Stomach (tissue), 9 donors: ENCODE data around the gene PNCK. TPM values are rescaled to one million over a fixed set of nuclear protein-coding genes. Genes with fewer than 3 reads are reported as not detected.

Source experiments
- DNase-seq, 2 donors: peaks; one replicate each; pipeline versions ENCODE4 v3.0.0 to v3.0.0-alpha.2; 2013 to 2019
- H3K27ac ChIP-seq, 5 donors: fragments of 200-600 bp in 4 of 5; sonication (generic) in 4 of 5; one replicate each; pipeline ENCODE4 v1.5.1; 2013 to 2019; ENCODE audit warnings: mild to moderate bottlenecking in 1 of 5, moderate library complexity in 1 of 5
- H3K27me3 ChIP-seq, 3 donors: fragments of 200-600 bp; sonication (generic); one replicate each; pipeline ENCODE4 v1.5.1; 2017 to 2019; ENCODE audit warnings: mixed run types in 1 of 3
- H3K36me3 ChIP-seq, 4 donors: fragments of 200-600 bp; sonication (generic); 1 replicate in 3 of 4; 2 replicates in 1 of 4; pipeline ENCODE4 v1.5.1; 2016 to 2019
- H3K4me1 ChIP-seq, 4 donors: fragments of 200-600 bp; sonication (generic); one replicate each; pipeline ENCODE4 v1.5.1; 2016 to 2019
- H3K4me3 ChIP-seq, 4 donors: fragments of 200-600 bp; sonication (generic) in 3 of 4; one replicate each; pipeline ENCODE4 v1.5.1; 2016 to 2019; ENCODE audit warnings: mild to moderate bottlenecking in 1 of 4
- H3K9me3 ChIP-seq, 4 donors: fragments of 200-600 bp; sonication (generic); one replicate each; pipeline ENCODE4 v1.5.1; 2016 to 2019
- EP300 ChIP-seq: sonication (generic); formaldehyde crosslinking; IDR thresholded peaks from one replicate; pipeline ENCODE4 v1.6.1; 2017; ENCODE audit warnings: antibody characterized with exemption
- POLR2A ChIP-seq, 4 donors: fragments of 450-650 bp; IDR thresholded peaks; one replicate each; pipeline ENCODE4 v1.6.1; 2016; ENCODE audit warnings: antibody characterized with exemption in 4 of 4, control low read depth in 2 of 4, mild to moderate bottlenecking in 1 of 4, moderate library complexity in 1 of 4
- POLR2AphosphoS5 ChIP-seq, 3 donors: sonication (generic); formaldehyde crosslinking; IDR thresholded peaks; one replicate each; pipeline ENCODE4 v1.6.1; 2016; ENCODE audit warnings: antibody characterized with exemption in 3 of 3
- WGBS, 5 donors: extraction: QIAGEN DNeasy Blood & Tissue Kit in 3 of 5; methylation state at CpG; one replicate each; pipeline versions ENCODE4 v1.1.5 to v1.1.7; 2013 to 2018; 5-methylcytosine and 5-hydroxymethylcytosine counted together
- intact Hi-C: fragments of 100-400 bp; cut with DNase I; formaldehyde crosslinking; loops from one replicate; pipeline ENCODE4 v1.15.1; 2023; ENCODE audit warnings: low total_unique reads
- polyA plus RNA-seq, 3 donors: library from polyadenylated mRNA; stranded (reverse); fragments of 200-250 nt; gene quantifications; one replicate each; pipeline ENCODE4 v1.2.3, GENCODE V29; 2013
- total RNA-seq, 5 donors: library from RNA; depleted of rRNA; stranded (reverse); fragments of >200 nt; gene quantifications; one replicate each; pipeline versions ENCODE4 v1.1.0 to v1.2.3, GENCODE V29; 2014 to 2016
- TF ChIP-seq, protein P1 (sequence below), 7 experiments: fragments of 450-650 bp in 4 of 7; fragments of 200-600 bp in 3 of 7; sonication (generic) in 3 of 7; IDR thresholded peaks; one replicate each; pipeline ENCODE4 v1.5.1; 2016 to 2019; ENCODE audit warnings: antibody characterized with exemption in 7 of 7, control low read depth in 2 of 7, mild to moderate bottlenecking in 1 of 7
- donor health status: healthy with polysubstance abuse.
- donor health status: Bipolar disorder and iron deficiency.
- donor health status: healthy.

The PNCK gene
- total and polyA plus RNA-seq, 8 donors, result 0.44 to 21.0 (median 8.3) TPM; not detected in 1

DNA sequence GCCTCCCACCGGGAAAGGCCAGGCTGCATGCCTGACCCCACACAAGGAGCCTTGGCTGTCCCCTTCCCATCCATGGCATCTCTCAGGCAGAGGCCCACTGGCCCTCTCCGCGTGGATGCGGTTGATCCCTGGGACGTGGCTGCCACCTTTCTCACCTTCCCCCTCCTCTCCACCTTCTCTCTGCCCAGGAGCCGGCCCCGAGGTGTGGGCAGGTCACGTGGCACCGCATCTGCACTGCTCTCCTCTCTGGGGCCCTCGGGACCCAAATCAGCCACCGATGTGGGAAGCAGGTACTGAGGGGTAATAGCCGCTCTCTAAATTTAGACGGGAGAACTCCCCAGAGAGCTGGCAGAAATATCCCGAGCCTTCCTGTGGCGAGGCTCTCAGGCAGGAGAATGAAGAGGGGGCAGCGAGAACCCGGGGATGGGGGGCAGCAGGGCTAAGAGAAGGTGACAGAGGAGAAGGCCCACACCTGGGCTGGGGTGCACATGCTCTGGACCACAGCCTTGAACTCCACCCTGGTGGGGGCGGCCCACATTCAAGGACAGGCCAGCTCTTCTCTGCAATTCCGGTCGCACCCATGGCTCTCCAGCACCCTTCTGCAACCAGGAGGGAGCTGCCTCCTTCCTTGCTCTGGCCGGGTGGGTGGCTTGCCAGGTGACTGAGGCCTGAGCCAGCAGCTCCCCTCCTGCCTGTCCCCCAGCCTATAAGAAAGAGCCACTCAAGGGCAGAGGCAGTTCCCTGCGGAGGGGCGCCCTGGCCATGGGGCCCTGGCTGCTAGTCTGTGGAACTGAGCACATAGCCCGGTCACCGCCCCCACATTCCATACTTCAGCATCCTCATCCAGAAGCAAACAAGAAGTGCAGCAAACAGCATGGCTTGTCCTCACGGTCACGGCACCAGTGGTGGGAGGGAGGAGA is 36.2 kb downstream of the PNCK start:
- H3K36me3 ChIP-seq, result no peaks in the 10 kb centered on the region
- DNase-seq, result no peak
- H3K4me1 ChIP-seq, result peaks cover 0 to 8% (median 6%) of the 10 kb centered on the region in 4 donors
- intact Hi-C loops, result no loop called here
- peaks cover 0 to 6% (median 2%) of the 10 kb centered on the region in 4 donors for H3K9me3 ChIP-seq
- WGBS, 5 donors, result 82 to 89% (median 83%) methylated on average over 20 to 26 of the region's 27 CpGs
- no peak overlapping the region for H3K27ac ChIP-seq
- H3K27me3 ChIP-seq, result peaks cover 9 to 32% (median 32%) of the 10 kb centered on the region in 3 donors
- H3K4me3 ChIP-seq, result no peak overlapping the region
- TF ChIP-seq, protein P1, sequence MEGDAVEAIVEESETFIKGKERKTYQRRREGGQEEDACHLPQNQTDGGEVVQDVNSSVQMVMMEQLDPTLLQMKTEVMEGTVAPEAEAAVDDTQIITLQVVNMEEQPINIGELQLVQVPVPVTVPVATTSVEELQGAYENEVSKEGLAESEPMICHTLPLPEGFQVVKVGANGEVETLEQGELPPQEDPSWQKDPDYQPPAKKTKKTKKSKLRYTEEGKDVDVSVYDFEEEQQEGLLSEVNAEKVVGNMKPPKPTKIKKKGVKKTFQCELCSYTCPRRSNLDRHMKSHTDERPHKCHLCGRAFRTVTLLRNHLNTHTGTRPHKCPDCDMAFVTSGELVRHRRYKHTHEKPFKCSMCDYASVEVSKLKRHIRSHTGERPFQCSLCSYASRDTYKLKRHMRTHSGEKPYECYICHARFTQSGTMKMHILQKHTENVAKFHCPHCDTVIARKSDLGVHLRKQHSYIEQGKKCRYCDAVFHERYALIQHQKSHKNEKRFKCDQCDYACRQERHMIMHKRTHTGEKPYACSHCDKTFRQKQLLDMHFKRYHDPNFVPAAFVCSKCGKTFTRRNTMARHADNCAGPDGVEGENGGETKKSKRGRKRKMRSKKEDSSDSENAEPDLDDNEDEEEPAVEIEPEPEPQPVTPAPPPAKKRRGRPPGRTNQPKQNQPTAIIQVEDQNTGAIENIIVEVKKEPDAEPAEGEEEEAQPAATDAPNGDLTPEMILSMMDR (IDR thresholded peaks at IDR 0.05), result no peak
- TF ChIP-seq POLR2AphosphoS5 (IDR thresholded peaks at IDR 0.05) (no peak), EP300 (no peak), POLR2A (IDR thresholded peaks at IDR 0.05) (no peak)

DNA sequence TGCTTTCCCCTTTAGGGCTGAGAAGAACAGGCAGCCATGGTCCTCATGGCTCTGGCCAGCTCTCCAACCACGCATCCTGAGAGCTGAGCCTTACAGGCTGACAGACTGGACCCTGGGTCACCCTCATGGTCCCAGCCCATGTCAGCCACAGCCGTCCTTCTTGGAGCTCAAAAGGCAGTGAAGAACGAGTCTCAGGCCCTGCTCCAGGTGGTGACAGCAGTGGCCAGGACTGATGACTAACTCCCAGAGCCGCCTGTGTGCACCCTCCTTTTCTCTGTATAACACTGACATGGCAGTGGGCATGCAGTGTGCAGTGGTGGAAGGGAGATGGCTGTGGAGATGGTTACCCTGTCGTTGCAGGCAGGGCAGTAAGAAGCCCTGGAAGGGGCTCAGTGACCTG is 36.9 kb downstream of the PNCK start:
- intact Hi-C loops, result no loop called here
- 66 to 71% (median 70%) methylated on average over 5 of the region's 5 CpGs for WGBS, 5 donors
- peaks cover 9 to 25% (median 25%) of the 10 kb centered on the region in 3 donors for H3K27me3 ChIP-seq

DNA sequence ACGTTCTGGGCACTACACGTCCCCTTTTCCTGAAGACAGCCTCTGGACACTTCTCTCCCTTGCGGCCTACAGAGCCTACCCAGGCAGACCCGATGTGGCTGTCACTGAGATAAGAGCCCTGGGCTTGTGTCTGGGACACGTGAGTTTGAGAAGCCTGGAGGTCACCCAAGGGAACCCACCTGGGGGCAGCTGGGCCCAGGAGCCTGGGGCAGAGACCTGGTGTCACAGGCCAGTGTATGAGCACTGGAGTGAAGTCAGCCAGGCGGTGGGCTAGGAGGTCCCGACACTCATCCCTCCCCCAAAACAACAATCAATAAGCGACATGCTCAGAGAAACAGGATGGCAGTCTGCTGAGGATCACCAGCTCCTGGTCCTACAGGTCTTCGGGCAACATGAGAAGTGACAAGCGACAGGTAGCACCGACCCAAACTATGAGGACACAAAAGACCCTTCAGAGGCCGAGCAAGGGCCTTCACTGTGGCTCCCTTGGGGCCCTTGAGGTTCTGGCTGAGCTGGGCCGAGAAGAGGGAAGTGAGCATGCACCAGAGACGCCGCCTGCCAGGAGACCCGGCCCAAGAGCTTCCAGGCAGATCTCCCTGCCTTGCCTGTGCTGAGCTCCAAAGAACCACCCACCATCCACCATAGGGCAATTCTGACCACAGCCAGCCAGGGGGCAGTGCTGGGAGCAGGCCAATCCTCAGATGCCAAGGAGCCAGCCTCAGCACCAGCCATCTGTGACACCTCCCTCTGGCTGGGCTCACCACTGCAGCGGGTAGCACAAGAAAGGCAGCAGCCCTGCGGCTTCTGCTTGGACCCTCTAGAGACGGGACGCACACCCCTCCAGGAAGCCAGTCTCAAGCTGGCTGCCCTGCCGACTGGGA is 37.6 kb downstream of the PNCK start:
- H3K27me3 ChIP-seq, result peaks cover 3 to 19% (median 18%) of the 10 kb centered on the region in 3 donors
- no peak for TF ChIP-seq POLR2AphosphoS5 (IDR thresholded peaks at IDR 0.05)
- TF ChIP-seq, protein P1 (IDR thresholded peaks at IDR 0.05), result peak in 2 of 7 experiments; percentile 7 to 11
- H3K4me1 ChIP-seq, result no peaks in the 10 kb centered on the region
- intact Hi-C loops, result no loop called here
- H3K4me3 ChIP-seq, result no peak overlapping the region
- no peaks in the 10 kb centered on the region for H3K36me3 ChIP-seq
- 79 to 91% (median 79%) methylated on average over 12 to 21 of the region's 21 CpGs for WGBS, 5 donors
- H3K9me3 ChIP-seq, result peaks cover 0 to 19% (median 9%) of the 10 kb centered on the region in 4 donors
- H3K27ac ChIP-seq, result no peak overlapping the region
- DNase-seq, result peak in 1 of 2 donors; percentile 48

More for the DNA sequence above, 36.9 kb downstream of the PNCK start:
- H3K36me3 ChIP-seq, result no peaks in the 10 kb centered on the region
- peaks cover 0 to 1% (median under 1%) of the 10 kb centered on the region in 4 donors for H3K4me1 ChIP-seq
- H3K27ac ChIP-seq, result no peak overlapping the region
- TF ChIP-seq POLR2A (IDR thresholded peaks at IDR 0.05), result no peak
- no peak for TF ChIP-seq EP300
- TF ChIP-seq, protein P1 (IDR thresholded peaks at IDR 0.05), result no peak
- no peak for TF ChIP-seq POLR2AphosphoS5 (IDR thresholded peaks at IDR 0.05)
- peaks cover 0 to 13% (median 5%) of the 10 kb centered on the region in 4 donors for H3K9me3 ChIP-seq
- no peak overlapping the region for H3K4me3 ChIP-seq
- DNase-seq, result no peak

DNA sequence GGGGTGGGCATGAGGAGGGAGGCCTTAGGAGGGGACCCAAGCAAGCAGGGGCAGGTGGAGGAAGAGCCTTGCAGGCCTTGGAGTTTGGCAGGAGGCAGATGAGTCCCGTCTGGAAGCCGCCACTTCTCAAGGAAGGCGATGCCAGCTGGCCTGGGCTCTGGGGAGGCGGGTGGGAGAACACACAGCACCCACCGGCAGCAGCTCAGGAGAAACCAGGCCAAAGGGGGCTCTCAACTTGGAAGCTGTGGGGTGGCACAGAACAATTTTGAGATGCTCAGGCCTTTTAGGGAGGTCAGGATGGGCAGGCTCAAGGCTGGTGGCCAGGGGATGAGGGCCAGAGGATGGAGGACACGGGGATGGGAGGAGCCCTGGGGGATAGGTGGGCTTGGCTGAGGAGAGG is 38.2 kb downstream of the PNCK start:
- intact Hi-C loops, result no loop called here
- no peaks in the 10 kb centered on the region for H3K4me1 ChIP-seq
- no peak for DNase-seq
- H3K36me3 ChIP-seq, result no peaks in the 10 kb centered on the region
- peaks cover 0 to 25% (median 12%) of the 10 kb centered on the region in 4 donors for H3K9me3 ChIP-seq
- H3K4me3 ChIP-seq, result no peak overlapping the region
- WGBS, 5 donors, result 84 to 92% (median 90%) methylated on average over 4 to 6 of the region's 6 CpGs
- no peak overlapping the region for H3K27ac ChIP-seq
- peaks cover 0 to 15% (median 12%) of the 10 kb centered on the region in 3 donors for H3K27me3 ChIP-seq
- TF ChIP-seq, protein P1 (IDR thresholded peaks at IDR 0.05), result no peak
- TF ChIP-seq POLR2A (IDR thresholded peaks at IDR 0.05), result no peak
- TF ChIP-seq POLR2AphosphoS5 (IDR thresholded peaks at IDR 0.05), result no peak
- no peak for TF ChIP-seq EP300
